Stimulated activated CD4-positive, alpha-beta T cell treated with anti-CD3 and anti-CD28 coated beads, Interleukin-12 subunit alpha, Interleukin-12 subunit beta, amount 100 ng/mL, for 4 hours (primary cell): Measurements from ENCODE around the gene XPO6.

Experiments
- DNase-seq: peaks from one replicate; pipeline ENCODE4 v3.0.0-alpha.2; 2020

XPO6 gene

DNA sequence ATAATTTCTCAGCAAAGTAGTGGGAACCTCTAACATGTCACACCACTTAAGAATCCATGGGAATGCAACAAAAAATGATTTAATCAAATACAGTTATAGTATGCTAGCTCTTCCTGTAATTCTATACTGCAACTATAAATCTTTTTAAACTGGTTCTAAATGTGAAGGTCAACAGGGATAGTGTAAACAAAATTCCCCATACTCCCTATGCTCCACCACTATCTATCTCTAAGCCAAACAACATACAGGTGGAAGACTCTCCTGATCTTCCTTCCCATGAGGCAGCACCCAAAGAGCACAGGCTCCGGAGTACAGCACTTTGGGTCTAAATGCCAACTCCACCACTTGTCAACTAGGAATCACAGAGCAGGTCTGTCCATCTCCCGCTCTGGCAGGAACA lies 4.4 kb downstream of the XPO6 start:
- no peak for DNase-seq

DNA sequence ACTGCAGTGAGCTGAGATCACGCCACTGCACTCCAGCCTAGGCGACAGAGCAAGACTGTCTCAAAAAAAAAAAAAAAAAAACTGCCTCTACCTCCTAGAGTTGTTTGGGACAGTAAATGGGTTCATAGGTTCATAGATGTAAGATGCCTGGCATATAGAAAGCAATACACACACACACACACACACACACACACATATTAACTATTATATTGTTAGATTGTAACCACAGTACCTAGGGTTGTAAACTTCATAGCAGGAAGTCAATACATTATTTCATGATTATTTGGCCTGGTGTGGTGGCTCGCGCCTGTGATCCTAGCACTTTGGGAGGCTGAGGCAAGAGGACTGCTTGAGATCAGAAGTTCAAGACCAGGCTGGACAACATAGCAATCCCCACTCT lies 5.8 kb downstream of the XPO6 start:
- no peak for DNase-seq

DNA sequence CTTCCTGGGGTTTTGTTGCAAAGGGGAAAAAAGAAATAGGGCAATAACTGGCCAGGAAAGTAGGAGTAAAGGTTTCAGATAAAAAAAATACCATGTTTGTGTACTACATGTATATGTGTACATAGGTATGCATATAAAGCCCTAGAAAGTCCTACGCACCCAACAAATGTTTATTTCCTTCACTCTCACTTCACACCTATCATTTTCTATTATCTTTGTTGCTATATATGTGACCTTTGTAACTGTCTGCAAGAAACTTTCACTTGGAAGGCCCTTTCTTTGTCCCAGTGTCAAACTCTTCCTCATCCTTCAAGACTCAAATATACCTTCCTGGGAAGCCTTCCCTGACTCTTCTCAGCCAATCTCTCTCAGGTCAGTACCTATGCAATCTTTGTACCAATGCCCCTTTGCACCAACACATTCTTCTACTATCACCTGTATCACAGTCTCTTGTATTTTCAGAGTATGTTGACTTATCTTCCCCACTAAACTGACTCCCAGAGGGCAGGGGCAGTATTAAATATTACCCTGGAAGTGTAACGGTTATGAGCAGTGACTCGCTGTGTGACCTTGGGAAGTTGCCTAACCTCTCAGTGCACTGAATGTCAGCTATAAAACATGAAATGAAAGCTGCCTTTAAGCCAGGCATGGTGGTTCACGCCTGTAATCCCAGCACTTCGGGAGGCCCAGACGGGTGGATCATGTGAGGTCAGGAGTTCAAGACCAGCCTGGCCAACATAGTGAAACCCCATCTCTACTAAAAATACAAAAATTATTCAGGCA lies 6.5 kb downstream of the XPO6 start:
- no peak for DNase-seq

DNA sequence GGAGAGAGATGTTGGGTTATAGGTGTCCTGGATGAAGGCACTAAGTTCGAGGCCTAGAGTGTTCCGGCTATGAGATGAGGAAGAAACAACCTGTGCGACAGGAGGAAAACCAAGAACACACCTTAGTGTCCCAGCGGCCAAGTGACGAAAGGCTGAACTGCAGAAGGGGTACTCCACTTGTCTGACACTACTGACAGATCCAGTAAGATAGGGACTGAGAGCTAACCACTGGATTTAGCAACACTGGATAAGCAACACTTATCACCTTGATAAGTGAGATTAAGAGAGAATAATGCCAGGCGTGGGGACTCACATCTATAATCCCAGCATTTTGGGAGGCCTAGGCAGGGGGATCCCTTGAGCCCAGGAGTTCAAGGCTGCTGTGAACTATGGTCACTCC lies 7.1 kb downstream of the XPO6 start:
- DNase-seq: no peak

DNA sequence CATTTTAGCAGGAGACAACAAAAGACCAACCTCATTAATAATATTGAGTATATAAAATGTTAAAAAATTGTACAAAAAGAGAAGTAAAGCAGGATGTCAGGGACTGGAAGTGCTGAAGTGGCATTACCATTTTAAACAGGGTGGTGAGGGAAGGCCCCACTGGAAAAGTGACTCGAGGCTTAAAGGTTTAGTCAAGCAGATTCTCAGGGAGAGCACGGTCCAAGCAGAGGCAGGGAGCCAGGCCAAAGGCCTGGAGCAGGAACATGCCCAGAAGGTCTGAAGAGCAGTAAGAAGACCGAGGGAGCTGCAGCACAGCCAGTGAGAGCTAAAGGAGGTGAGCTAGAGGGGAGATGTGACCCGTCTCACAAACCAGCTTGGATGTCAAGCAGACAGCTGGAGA lies 7.6 kb downstream of the XPO6 start:
- no peak for DNase-seq

DNA sequence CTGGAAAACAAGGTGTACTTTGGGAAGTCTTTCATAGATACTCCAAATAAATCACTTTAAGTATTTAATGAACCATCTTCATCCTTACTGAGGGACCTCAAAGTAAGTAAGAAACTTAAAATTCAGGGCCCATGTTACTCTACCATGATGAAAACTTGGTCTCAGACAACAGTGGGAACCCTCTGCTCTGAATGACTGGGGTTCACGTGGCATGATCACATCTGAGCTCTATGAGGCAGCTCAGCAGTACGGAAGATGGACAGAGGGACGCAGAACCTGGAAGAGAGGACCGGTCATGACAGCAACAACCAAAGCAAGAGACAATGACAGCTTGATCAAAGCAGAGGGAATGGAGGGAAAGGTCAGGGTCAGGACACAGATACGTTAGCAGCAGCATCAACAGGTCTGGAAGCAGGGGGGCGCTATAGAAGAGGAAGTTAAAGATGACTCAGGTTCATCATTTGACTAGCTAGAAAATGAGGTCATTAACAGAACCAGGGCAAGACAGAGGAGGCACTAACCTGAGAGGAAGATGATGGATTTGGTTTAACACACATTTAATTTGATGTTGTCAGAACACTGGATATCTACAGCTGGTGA lies 9.5 kb downstream of the XPO6 start:
- no peak for DNase-seq

DNA sequence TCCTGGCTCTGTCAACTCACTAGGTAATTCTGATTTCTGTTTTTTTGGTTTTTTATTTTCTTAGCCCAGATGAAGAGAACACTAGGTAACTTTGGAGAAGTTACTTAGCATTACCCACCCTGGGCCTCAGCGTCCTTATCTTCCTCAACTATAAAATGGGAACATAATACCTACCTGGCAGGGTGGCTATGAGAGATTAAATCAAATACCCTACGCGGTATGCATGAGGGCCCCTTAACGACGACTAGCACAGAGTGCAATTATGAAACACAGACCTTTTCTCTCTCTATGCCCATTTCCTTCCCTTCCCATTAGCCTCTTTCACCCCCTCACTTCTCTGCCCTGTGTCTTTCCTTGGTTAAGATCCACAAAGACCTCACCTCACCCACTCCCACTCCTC lies 11.1 kb downstream of the XPO6 start:
- no peak for DNase-seq

DNA sequence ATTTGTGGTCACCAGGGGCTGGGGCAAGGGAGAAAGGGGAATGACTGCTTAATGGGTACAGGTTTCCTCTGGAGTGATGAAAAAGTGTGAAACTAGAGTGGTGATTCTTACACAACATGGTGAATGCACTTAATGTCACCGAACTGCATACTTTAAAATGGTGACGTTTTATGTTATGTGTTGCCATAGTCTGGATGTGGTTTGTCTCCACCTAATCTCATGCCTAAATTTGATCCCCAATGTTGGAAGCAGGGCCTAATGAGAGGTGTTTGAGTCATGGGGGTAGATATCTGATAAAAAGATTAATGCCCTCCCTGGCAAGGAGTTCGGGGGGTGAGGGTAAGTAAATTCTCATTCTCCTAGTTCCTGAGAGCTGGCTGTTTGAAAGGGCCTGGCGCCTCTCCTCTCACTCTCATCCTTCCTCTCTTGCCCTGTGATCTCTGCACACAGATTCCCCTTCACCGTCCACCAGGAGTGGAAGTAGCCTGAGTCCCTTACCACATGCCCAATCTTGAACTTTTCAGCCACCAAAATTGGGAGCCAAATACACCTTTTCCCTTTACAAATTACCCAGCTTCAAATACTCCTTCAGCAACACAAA lies 15.3 kb downstream of the XPO6 start:
- no peak for DNase-seq

DNA sequence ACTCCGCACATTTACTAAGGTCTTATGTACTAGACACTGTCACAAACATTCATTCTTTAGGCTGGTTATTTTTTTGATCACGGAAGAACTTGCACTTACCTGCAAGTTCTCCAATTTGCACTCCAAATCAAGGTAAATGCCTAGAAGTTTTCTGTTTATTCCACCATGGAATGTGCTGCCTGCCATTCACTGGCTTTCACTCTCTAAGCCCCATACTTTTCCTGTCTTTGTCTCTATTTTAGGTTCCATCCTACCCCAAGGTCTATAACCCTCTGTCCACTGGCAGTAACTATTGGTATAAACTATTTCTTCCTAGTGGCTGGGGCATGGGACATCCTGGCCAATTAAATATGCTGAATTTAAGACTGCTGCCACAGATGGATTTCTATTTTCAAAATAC lies 15.9 kb downstream of the XPO6 start:
- no peak for DNase-seq

DNA sequence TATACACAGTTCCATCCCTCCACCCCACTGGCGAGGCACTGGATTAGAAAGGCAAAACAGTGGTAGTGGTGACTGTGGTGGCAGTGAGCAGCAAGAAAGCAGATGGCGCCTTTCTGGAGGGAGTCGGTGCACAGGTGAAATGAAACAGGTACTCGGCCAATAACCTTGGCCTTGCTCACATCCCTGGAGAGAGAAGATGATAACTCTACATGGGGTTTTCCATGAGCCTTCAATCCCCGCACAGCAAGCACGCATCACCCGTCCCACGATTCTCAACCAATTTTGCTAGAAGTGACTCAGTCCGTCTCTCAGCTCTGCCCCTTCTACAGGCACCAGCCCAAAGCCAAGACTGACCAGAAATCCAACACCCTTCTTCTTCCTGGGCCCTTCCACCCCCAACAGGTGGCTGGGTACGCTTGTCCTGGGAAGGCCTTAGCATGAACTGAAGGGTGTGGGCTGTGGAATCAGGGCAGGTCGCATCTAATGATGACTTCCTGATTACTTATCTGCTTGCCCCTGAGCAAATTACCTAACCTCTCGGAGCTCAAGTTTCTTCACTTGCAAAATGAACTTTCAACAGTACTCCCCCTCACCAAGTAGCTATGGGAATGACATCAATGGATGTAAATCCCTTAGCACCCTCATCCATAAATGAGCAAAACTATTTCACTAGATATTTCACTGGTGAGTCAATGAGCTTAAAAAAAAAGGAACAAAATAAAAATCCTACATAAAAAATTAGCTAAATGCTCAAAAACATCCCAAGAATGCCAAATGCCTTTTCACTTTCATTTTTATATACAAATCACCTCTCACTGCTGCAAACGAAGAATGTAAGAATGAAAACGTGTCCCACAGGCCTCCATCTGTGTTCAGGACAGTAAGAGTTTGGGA lies 18.0 kb downstream of the XPO6 start:
- DNase-seq: peak; percentile 13

DNA sequence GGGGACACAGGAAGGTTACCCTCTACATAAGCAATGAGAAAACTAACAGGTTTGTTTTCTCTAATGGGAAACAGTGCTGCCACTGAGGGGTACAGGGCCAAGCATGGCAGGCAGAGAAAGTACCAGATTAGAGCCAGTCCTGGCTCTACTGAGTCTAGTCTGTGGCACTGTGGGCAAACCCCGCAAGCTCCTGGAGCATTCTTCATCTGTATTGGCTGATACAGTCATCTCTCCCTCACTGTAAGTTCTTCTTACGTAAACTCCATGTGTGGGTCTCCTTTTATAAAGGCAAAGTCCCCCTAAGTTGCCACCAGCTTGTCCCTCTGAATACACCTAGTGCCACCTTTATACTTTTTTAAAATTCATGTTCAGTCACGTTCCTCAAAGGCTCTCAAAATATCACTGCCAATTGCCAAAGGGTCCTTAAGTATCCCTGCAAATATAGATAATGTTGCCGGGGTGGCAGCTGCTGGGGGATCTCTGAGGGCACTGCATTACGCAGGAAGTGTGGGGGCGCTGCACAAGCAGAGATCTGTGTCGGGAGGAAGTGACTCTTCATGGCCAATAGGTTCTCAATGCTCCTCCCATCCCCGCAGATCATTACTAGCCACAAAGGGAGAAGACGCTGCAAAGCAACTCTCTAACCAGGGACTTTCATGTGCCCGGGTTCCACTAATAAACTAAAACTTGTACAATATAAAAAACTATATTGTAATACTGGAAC lies 18.8 kb downstream of the XPO6 start:
- DNase-seq: peak; percentile 56

DNA sequence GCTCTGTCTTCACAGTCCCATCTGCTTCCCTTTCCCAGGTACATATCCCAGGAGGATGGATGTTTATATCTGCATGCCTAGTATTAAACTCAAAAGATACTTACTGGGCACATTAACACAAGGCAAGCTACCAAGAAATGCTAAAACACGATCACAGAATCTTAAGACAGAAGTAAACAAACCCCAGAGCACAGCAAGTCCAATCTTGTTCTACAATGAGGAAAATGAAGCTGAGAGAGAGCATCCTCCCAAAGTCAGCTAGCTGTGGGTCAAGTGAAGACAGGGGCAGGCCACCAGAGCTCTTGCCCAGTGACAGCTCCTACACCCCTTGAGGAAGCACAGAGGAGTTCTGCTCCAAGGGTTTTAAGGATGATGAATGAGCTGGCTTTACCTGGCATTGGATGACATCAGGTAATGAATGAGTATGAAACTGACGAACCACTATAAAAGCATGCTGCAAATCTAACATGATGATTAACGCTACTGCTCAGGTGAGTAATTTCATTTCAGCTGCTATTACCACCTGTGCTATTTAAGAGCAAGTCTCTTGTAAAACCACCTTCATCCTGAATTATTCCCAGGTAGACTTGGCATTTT lies 20.3 kb downstream of the XPO6 start:
- no peak for DNase-seq

DNA sequence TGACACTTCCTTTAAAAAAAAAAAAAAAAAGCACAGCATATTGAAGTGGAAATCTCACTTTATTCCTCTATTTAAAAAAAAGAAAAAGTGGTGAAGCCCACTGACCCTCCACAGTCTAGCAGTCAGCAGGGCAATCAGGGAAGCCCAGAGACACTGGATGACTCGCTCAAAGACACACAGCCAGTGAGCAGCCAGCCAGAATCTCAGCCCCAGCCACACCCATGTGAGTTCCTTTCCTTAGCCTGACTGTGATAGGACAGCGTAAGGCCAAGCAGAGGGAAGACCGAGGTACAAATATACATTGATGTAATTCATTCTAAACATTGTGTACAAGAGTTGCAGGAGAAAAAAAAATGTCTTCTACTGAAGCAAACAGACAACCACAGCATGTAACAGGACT lies 22.5 kb downstream of the XPO6 start:
- no peak for DNase-seq

DNA sequence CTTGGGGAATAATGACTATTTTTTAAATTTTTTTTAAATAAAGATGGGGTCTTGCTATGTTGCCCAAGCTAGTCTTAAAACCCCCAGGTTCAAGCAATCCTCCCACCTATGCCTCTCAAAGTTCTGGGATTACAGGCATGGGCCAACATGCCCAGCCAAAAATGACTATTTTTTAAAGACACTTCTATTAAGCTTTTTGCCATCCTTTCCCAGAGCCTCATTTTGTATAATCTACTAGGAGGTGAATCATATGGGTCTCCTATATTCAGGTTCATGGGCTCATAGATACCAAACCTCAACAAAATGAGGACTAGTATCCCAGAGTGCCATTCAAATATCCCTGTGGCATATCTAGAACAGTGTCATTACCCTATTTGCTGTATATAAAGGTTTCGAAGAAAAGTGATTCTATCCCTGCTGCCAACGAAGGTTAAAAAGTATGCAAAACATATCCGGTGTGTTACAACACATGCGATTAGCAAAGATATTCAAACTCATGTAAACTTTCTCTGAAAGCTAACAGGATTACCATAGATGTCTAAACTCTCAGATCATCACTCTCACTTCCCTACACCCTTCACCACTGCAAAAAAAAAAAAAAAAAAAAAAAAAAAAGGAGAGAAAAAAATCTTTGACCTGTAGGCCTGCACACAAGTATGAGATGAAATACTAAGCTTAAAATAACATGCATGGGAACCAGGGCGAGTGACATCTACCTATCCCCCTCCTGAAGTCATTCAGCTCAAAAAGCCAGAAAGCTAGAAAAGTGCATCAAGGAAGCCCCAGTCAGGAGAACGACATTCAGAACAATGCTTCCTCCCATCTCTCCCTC lies 23.5 kb downstream of the XPO6 start:
- no peak for DNase-seq

DNA sequence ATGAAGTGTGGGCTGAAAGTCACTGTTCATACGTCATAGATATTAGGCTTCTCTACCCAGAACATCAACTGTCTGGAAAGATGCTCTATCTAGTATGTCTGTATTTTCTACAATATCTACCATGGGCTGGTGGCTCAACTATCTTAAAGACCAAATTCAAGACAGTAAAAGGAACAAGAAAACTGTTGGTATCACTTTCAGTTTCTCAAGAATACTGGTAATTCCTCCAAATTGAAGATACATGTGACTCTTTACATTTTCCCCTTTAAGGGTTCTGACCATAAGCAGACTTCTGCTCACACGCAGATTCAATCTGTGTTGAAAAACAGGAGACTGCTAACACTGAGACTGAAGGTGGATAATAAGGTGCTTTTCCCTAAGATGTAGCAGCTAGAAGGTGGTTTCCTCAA lies 24.2 kb downstream of the XPO6 start:
- DNase-seq: no peak

DNA sequence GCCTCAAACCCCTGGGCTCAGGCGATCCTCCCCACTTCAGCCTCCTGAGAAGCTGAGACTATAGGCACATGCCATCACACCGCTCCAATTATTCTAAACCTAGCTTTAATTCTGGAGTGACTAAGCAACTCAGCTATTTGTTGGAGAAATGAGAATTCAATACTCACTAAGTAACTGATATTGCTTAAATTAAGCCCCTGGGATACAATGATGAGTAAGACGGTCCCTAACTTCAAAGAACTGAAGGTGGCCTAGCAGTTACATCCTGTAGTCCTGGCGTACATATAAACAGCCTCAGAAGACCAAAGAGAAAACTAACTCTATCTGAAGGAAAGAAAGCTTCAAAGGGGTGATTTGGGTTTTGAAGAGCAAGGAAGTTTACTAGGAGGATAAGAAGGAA lies 25.0 kb downstream of the XPO6 start:
- DNase-seq: no peak

DNA sequence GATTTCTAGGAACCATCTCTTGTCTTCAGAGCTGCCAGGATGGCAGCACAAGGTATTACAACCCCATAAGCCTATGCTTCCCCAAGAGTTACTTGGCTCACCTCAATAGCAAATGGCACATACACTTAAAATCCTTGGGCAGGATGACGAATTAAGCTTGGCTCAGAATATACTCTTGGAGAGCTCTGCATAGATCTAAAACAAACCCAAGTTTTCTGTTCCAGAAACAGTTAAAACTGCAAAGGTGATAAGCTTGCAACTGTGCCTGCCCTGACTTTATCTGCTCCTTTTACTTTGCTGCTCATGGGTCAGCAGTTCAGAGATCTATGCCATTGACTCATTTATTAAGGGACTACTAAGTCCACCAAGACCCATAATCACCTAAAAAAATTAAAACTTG lies 26.1 kb downstream of the XPO6 start:
- no peak for DNase-seq

DNA sequence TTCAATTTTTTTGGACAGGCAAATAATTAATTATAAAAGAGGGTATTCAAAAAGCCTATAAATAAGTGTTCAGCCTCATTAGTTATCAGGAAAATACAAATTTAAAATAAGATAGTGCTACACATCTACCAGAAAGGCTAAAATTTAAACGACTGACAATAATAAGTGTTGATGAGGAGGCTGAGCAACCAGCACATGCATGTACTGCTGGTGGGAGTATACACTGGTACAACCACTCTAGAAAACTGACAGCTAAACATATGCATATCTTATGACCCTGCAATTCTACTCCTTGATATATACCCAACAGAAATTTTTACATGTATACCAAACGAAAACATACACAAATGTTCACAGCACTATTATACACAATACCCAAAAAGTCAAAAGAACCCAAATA lies 27.1 kb downstream of the XPO6 start:
- no peak for DNase-seq

DNA sequence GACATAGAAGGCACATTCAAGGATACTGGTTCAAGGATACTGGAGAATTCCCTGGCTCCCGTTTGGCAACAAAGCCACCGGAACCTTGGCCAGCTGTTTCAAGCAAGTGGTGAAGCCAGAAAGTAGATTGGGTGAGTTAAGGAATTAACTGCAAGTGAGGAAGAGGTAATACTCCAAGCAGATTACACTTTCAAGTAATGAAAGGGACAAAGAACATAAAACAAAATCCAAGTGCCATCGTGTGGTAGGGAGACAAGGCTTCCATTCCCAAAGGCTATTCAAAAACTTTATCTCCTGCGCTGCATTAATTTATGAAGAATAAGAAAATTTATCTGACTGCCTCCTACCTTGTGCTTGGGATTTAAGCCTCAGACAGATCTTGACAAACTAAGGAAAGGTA lies 27.8 kb downstream of the XPO6 start:
- no peak for DNase-seq

DNA sequence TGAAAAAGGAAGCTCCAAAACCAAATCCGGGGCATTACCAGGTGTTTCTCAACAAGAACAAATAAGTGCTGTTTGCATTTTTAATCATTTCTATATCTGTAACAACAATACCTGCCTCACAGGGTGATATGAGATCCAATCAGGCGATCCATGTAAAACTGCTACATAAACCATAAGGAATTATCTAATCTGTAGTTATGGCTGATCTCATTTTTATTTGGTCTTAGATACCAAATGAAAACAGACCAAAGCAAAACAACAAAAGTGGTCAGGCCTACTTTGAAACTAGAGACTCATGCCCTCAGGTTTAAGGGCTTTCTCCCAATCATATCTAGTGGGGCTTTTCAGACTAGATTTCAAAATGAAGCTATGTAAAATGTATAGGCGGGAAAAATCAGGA lies 28.3 kb downstream of the XPO6 start:
- DNase-seq: no peak

DNA sequence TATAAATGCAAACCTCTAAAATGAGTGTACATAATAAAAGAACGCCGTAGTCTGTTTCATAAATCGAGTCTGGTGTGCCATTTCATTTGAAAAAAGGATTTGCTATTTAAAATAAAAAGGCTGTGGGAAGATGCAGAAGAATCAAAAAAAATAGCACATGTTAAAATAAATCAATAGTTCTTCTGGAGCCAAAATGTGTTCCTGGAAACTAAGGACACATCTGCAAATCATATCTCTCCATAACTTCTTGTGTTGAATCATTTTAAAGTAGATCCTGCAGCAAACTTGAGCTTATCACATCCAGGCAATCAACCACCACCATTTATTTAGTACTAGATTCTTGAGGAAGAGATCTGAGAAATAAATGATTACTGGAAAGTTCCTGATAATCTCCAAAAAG lies 29.0 kb downstream of the XPO6 start:
- no peak for DNase-seq

DNA sequence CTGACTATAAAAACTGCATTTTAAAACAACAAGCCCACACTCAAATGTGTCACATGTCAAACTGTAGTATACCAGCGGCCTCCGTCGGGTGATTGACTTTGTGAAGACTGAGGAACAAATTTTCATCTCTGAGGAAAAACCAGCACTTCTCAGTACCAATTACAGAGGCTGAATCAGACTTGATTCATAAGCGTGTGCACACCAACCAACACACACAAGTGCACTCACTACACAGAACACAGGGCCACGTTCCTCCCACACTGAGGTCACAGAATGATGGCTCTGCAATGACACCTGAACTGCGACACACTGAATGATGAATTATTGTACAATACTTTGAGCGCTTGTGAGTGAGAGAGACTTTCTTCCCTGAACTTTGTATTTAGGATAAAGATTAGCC lies 29.6 kb downstream of the XPO6 start:
- peak; percentile 33 for DNase-seq
